LoVo (cell line): Measurements from ENCODE around the gene LGALS13.
A peak's percentile ranks its signal among the peaks of the same experiment; 100 is the strongest.
"Not testable (repeated sequence)": the region's sequence is repeated elsewhere in the genome, so short reads cannot be mapped to it uniquely, and the experiment has no call there.

ENCODE experiments used
- DNase-seq: peaks from one replicate; pipeline ENCODE4 v3.0.0-alpha.2; 2016; ENCODE audit warnings: low spot score

The LGALS13 gene

GRCh38 chr19:39617745-39618144 is 15.4 kb downstream of the LGALS13 start:
- DNase-seq: no peak

GRCh38 chr19:39623946-39624345 is 21.6 kb downstream of the LGALS13 start:
- DNase-seq: no peak

DNA sequence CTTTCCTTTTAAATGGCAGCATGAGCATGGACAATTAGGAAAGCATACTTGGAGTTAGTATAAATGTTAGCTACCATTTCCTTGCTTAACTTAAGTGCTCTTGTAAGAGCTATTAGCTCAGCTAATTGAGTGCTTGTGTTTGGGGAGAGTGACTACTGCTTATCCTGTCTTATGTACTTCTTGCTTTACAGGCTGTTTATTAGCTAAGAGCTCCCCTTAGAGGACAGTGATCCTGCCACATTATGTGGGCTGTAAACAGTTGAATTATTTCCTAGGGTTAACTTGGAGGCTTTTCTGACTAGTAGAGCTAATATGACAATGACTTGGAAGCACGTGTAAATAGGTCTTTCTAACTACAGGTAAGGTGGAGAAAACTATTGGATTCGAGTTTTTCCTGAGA is 25.3 kb downstream of the LGALS13 start:
- not testable (repeated sequence) for DNase-seq

GRCh38 chr19:39631178-39631577 is 28.9 kb downstream of the LGALS13 start:
- no peak for DNase-seq

DNA sequence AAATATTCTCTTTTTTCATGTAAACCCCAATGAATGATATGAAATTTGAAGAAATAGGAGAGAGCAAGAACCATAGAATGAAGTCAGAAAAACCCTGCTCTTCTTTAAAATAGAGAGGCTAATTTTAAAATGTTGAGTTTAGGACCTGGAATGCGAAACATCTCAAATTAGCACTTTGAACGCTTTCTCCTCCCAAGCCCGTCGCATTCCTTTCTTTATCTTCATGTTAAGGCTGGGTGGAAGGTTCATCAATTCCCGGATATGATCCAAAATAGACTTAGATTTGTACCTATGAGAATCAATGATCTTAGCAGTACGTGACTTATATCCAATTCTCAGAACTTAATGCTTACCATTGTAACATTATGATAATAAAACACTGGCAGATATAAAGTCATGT is 29.3 kb downstream of the LGALS13 start:
- no peak for DNase-seq

GRCh38 chr19:39637891-39638290 is 35.6 kb downstream of the LGALS13 start:
- no peak for DNase-seq

GRCh38 chr19:39641773-39642172 is 39.4 kb downstream of the LGALS13 start:
- DNase-seq: no peak

GRCh38 chr19:39643591-39643990 is 41.3 kb downstream of the LGALS13 start:
- no peak for DNase-seq

DNA sequence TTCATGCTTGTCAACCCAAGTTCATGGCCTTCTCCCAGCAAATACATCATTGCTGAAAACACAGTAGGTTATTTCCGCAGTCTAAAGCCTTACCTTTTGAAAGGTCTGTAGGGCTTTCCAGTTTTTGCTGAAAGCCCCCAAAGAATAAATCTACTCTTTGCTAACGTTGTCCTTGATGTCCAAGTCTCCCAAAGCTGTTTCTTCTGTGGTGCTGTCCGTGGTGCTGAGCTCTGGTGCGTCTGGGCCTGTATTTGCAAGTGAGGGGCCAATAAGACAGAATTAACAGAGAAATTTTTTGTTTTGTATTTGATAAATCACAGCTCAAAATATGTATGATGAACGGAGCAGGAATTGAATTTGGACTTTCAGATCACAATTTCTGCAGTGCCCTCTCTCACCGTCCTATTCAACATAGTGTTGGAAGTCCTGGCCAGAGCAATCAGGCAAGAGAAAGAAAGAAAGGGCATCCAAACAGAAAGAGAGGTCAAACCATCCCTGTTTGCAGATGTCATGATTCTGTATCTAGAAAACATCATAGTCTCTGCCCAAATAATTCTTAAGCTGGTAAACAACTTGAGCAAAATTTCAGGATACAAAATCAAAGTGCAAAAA is 43.6 kb downstream of the LGALS13 start:
- DNase-seq: peak; percentile 11

DNA sequence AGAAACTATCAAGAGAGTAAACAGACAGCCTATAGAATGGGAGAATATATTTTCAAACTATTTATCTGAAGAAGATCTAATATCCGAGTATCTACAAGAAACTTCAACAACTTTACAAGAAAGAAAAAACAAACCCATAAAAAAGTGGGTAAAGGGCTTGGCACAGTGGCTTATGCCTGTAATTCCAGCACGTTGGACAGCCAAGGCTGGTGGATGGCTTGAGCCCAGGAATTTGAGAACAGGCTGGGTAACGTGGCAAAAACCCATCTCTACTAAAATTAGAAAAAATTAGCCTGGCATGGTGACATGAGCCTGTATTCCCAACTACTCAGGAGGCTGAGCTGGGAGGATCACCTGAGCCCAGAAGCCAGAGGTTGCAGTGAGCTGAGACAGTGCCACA is 45.6 kb downstream of the LGALS13 start:
- no peak for DNase-seq

DNA sequence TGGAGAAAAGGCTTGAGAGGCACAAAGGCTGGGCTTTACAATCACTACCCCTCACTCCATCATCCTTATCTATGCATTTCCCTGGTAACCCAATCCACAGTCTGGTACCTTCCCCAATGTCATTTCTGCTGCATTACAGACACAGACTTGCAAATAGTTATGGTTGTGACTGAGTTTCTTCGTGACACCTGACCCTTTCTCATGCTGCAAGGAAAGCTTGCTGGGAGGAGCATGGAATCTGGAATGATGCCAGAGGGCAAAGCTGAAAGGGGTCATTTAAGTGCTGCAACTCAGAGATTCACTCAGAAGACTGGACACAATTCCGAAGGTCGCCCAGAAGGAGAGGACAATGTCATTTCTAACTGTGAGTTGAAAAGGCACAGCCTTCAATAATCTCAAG is 53.3 kb downstream of the LGALS13 start, which contains the start of gene LGALS16:
LGALS16 (plus strand) TSS at position 301 of the 400 bp plus-strand sequence; CDS start at position 350, 49 bp downstream.
- DNase-seq: no peak
